Effector CD4-positive, alpha-beta T cell (primary cell): ENCODE measurements around the gene HABP2.

Source experiments
- DNase-seq: peaks from one replicate; pipeline ENCODE4 v3.0.0-alpha.2; 2020

HABP2 gene

GRCh38 chr10:113609704-113610108 lies 56.9 kb downstream of the HABP2 start:
- DNase-seq, result no peak

- DNase-seq, result no peak
These were observed 58.1 kb downstream of the HABP2 start for GRCh38 chr10:113610631-113611601.

GRCh38 chr10:113612154-113612553 lies 59.3 kb downstream of the HABP2 start:
- no peak for DNase-seq

- DNase-seq, result no peak
These were observed 60.6 kb downstream of the HABP2 start for GRCh38 chr10:113613427-113613826.

DNA sequence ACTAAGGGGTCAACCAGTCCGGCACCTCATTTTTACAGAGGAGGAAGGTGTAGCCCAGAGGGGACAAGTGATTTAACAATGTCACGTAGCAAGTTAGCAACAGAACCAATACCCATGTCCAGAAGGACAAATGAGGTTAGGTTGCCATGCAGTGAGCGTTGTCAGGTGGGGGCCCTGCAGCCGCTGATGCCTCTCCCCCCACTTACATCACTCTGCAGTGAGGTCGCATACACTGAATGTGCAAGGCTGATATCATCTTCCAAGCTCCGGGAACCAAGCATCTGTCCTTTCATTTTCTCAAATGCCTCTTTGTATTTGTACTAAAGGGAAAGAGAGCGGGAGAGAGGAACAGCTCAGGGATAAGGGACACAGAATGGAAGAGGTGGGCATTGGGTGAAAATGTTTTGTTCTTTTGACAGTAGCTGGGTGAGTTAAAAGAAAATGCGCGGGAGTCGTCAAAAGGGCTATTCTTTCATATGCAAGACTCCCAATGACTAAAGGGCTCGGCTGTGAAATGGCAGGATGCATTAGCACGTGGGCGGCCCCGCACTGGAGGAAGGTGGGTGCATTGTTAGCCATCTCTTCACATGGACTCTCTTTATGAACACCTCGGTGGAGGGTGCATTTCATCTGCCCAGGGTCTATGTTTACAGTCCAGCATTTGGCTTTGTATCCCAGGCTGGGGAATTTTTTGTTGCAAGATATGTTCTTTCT lies 61.3 kb downstream of the HABP2 start:
- DNase-seq, result no peak

DNA sequence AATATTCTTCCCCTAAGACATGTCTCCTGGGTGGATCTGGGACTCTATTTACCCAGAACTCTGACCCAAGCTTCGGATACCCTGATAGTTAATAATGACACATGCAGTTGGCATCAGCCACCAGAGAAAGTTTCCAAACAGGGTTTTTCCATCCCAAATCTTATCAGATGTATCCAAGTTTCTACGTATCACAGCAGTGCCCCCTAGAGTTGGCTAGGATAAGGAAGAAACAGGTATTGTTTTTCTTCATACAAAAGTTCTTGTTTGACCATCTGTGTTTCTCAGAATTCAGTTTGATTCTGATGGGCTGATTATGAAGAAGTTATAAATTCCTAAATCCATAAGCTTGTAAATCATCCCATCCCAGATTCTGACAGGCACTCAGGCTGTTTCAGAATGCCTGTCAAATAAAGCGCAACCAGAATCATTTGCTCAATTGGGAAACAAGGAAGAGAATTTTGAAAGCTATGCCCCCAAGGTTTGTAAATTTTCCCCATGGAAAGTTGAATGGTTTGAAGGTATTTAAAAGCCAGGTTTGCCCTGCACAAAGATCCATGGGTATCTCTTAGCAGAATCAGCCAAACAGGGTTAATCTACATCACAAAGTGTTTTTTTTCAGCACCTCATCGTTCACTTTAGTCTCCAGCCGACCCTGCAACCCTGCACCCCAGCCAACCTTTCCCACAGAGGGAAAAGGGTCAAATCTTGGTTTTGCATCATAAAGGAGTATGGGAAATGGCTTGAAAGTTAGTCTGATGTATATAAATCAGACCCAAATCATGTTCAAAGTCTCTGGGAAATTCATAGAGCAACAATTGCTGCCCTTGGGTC lies 63.6 kb downstream of the HABP2 start:
- no peak for DNase-seq

DNA sequence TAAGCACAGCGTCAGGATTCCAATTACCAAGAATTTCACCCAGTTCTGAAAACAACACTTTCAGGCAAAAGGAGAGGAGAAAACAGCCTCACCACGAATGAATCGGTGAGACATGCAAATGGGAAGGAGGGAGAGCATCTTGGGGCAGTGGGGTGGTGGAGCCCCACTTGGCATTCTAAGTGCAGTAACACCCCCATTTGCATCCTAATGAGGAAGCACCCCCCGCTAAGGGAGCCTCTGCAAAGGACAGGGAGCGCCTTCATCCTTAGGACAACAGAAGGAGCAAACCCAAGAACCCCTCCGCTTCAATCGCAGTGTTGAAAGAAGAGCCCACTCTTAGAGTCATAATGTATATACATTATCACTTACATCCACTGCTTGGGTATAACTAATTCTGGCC lies 64.2 kb downstream of the HABP2 start:
- no peak for DNase-seq

GRCh38 chr10:113618338-113618737 lies 65.5 kb downstream of the HABP2 start:
- DNase-seq, result no peak

DNA sequence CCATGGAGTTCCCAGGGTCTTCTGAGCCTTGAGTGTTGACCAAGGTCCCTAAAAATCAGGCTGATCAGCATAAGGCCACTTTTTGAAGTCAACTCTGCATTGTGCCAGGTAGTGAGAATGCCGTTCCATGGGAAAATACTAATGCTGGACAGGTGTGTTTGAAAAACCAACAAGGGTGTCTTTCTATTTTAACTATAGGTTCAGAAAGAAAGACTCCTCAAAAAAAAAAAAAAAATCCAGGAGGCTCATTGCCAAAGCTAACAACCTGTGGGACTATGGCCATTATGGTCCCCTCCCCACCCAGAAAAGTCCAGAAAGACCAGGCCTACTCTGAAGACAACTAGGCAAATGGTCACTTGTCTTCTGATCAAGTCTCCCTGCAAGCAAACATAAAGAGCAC lies 66.5 kb downstream of the HABP2 start:
- no peak for DNase-seq

DNA sequence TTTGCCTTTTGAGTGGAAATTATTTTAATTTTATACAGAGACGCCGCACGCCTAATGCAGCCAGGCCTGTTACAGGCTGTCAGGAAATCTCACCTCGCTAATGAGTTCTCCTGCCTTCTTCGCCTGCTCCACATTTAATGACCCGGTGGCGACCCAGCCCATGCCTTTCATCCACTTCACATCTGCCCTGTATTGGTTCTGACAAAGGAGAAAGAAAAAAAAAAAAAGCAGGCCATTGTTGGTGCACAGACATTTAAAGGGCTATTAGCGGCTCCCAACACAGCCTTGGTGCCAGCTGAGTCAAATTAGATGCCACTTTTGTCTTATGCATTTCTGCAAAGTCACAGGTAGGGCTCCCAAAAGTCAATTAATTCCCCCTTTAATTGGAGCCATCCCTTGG lies 67.7 kb downstream of the HABP2 start:
- no peak for DNase-seq

DNA sequence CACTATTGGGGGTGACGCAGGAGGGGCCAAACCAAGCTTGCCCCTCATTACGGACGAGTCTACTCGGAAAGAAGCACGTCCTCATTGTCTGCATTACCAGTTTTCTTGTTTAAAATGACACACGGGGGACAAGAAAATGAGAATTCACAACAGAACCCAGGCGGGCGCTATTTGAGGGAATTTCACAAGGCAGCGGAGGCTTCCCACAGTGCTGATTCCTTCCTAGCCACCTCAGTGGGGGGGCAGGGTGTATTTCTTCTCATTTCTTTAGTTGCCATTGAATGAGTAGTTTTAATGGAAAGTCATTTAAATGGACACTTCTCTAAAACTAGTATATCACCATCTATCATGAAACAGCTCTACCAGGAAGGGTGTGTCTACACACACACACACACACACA lies 68.1 kb downstream of the HABP2 start:
- DNase-seq, result no peak

DNA sequence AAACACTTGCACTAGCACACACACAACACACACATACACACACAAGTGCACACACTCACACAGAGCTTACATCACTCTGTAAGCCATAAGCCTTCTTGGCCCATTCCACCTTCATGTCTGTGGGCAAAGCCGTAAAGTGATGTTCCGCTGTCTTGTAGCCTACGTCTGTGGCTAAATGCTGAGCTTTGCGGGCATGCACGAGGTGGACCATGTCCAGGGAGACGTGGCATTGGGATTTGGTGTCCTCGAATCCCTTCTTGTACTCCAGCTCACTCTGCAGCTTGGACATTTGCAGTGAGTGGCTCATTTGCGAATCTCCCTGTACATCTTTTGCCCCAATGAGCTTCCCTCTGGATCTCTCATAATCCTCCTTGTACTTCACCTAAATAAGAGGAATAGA lies 68.9 kb downstream of the HABP2 start:
- DNase-seq, result no peak

DNA sequence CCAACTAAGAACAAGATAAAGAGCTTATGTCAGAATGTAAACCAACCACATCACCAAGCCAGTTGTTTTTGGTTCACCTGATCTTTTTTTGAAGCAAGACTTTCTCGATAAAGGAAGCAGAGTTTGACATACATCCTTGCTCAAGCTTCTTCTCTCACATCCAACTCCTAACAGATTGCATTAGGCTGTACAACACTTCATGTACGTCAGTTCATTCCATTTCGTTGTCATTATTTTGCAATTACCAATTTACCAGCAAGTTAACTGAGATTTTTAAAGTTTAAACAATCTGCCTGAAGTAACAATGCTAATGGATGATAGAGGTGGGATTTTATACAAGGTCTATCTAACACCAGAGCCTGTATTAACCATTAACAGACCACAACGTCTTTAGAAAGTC lies 70.0 kb downstream of the HABP2 start:
- DNase-seq, result no peak

DNA sequence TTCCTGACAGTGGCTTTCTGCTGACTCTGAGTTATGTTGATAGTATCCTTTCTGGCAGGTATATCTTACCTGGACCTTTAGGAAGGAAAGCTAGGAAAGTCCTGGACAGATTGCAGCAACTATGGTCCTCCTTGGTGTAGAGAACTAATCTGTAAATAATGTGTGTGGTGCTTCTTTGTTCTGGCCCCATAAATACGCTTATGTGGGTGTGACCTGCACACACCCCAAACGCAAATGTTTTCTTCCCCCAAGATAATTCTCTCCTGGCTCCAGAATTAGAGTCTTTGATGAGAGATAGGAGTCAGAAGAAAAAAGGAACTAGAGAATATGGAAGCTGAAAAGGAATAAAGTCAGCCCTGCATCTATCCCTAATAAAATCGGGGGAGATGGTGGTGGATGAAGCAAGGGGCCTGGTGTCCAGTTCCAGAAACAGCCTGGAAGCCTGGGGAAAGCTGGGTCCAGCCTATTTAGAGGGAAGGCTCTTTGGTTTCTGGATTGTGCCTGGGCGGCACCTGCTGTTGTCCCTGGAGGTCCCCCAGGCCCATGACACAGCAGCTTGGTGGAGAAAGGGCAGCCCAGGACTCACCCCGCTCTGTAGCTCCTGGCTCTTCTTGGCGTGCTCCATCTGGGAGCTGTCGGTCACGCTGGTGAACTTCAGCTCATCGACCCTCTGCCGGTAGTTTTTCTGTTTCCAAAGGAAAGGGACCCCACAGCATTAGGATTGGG lies 72.8 kb downstream of the HABP2 start:
- DNase-seq, result no peak

- no peak for DNase-seq
These were observed 74.0 kb downstream of the HABP2 start for GRCh38 chr10:113626809-113627355.

DNA sequence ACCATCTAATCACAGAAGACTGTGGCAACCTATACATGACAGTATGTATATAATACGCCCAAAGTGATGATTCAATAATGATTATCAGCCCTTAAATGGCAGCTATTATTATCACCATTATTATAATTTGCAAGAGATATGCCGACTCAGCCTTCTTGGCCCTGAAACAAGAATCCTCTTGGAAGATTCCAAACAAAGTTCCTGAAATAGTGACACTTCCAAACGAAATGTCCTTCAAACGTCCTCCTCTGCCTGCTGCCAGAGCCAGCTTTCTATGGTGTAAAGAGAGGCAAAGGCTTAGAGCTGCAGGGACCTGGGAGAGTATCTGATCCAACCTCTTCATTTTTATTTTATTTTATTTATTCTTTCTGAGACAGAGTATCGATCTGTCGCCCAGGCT lies 75.0 kb downstream of the HABP2 start:
- DNase-seq, result no peak

GRCh38 chr10:113628607-113629153 lies 75.8 kb downstream of the HABP2 start:
- no peak for DNase-seq

DNA sequence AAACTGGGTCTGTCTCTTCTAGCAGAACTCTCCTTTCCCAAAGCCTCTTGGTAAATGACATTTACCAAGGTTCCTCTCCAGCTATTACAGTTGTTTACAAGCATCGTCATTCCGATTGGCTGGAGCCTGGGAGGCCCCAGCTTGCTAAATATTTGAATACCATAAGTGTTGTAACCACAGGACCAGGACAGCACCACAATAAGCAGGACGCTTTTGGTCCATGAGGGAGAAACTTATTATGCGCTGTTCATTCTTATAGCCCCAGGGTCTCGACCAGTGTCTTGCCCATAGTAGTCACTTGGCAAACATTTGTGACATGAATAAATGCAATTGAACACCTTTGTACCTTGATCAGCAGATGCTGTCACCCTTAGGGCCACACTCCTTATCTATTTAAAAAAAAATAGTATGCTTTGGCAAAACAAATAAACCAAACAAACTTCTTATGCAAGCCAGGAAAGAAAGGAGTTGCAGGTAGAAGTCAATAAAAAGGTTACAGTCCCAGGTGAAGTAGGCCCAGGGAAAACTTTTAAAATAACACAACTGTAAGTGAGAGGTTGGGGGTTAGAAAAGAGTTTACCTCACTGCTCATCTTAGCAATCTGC lies 78.2 kb downstream of the HABP2 start:
- no peak for DNase-seq

- no peak for DNase-seq
These were observed 79.0 kb downstream of the HABP2 start for GRCh38 chr10:113631684-113632367.
